Left renal pelvis (tissue), 4 donors: ENCODE results near the gene ECSCR. TPM values are rescaled to one million over a fixed set of nuclear protein-coding genes. Genes with fewer than 3 reads are reported as not detected.

Experiments
- DNase-seq, 4 donors: peaks; one replicate each; pipeline ENCODE4 v3.0.0-alpha.2; 2013; ENCODE audit warnings: low read depth in 4 of 4, low spot score in 3 of 4
- polyA plus RNA-seq, 4 donors: library from polyadenylated mRNA; unstranded; fragments of 120-200 nt; gene quantifications; one replicate each; pipeline ENCODE4 v1.2.1, GENCODE V29; 2013; ENCODE audit not compliant: insufficient read length in 4 of 4

Gene ECSCR
- polyA plus RNA-seq, 4 donors, result 21.5 to 26.3 (median 23.4) TPM

DNA sequence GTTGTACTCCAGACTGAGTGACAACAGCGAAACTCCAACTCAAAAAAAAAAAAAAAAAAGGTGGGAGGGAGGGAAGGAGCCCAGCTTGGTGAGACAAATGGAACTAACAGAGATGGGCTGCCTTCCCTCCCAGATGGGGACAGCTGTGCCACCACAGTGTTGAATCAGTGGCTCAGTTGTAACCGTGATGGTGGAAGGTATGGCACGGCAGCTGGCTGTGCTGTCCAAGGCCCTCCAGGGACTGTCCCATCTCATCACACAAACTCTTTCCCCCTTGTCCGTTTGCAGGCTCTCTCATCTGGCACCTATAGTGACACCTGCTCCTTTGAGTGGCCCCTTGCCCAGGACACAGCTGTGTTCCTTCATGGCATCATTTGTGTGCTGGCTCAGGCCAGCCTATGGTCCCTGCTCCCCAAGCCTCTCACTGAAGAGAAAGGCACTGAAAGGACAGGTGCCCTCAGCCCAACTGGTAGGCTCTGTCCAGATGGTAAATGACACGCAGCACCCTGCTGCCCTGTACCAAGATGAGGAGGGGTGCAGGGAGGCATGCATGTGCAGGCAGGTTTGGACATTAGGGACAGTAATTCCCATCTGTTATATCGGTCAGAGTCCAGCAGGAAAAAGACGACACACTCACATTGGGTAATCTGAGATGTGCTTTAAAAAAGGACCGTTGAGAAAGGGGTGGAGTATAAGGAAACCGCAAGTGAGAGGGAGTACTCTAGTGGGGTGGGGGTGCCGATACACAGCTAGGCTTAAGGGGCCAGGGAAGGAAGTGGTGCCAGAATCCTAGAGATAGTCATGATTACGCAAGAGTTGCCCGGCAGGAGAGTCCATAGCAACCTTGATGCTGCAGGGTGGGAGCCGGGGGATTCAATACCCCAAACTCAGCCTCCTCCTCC, 12.6 kb upstream of the ECSCR start:
- no peak for DNase-seq

DNA sequence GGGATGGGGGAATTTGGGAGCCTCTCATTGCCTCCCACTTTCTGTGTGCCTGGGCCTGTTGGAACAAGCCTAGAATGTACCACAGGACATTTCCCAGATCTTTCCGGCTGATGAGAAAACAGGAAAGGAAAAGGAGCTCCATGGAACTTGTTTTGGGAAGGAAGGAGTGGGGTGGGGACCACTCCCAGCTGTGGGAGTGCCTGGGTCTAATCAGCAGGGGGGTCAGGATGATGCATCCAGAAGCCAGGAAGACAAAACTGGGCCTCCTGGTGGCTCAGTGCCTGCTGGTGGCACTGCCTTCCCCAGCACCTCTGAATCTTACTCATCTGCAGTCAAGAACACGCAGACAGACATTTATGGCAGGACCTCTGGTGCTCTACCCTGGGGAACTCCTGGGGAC, 11.0 kb upstream of the ECSCR start:
- DNase-seq, result no peak

- no peak for DNase-seq
Measured at GRCh38 chr5:139473105-139473504, 10.6 kb upstream of the ECSCR start.

DNA sequence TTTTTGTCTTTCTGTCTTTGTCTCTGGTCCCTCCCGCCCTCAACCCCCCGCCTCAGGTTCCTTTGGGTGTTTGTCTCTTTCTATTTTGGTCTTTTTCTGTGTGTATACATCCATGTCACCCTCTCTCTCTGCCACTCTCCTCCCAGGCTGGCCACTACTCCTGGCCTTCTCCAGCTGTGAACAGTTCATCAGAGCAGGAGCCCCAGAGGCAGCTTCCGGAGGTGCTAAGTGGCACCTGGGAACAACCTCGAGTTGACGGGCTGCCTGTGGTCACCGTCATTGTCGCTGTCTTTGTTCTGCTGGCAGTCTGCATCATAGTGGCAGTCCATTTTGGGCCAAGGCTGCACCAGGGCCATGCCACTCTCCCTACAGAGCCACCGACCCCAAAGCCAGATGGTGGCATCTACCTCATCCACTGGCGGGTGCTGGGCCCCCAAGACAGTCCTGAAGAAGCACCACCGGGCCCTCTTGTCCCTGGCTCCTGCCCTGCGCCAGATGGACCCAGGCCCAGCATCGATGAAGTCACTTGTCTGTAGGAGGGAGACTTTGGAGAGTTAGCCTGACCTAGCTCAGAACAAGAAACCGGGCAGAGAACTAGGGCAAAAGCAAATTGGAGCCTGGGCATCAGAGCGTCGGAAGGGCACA, 10.0 kb upstream of the ECSCR start:
- DNase-seq, result no peak

DNA sequence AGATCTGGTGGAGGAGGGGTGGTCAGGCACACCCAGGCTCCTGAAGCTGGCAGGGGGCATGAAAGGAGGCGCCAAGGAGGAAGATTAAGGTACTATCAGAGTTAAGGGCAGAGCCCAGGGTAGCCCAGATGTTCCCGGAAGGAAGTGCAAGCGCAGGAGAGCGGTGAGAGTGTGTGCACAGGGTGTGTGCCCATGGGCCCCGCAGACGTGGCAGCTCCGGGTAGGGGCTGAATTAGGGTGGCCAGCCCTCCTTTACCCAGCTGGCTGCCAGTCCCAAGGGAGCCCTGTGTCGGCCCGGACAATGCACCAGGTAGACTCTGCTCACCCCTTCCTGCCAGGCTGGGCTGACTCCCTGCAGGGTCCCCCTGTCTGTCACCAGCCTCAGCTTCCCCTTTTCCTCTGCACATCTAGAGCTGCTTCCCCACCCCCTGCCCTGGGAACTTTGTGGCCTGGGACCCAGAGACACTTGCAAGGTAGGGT, 8.3 kb upstream of the ECSCR start, which contains the start of gene SMIM33:
Gene SMIM33 (plus strand): TSS at position 184 of the 480 bp plus-strand sequence. CDS start 118 bp downstream, at position 302.
- DNase-seq, result no peak

DNA sequence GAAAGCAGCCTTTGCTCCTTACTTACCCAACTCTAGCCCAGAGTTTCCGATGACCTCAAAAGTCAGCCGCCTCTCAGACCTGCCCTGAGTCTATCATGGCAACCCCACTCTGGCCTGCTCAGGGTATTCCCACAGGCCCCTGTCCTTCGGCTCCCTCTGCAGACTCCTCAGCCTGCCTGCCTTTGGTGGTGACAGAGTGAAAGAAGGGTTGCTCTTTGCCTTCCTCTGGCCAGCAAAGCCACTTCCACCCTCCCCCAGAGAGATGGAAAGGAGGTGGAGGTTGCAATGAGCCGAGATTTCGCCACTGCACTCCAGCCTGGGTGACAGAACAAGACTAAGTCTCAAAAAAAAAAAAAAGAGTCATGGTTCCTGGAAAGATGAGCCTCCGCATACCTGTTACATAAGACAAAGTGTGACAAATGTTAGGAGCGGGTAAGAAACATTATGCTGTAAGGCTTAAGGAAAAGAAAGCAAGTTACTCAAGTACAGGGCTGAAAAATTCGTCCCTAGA, 5.9 kb upstream of the ECSCR start:
- no peak for DNase-seq

GRCh38 chr5:139461698-139462097, 845 bp downstream of the ECSCR start:
- no peak for DNase-seq

GRCh38 chr5:139461176-139461575, 1.4 kb downstream of the ECSCR start:
- no peak for DNase-seq

- no peak for DNase-seq
Measured at GRCh38 chr5:139460455-139460854, 2.1 kb downstream of the ECSCR start.

GRCh38 chr5:139459451-139459934, 3.0 kb downstream of the ECSCR start:
- no peak for DNase-seq

- DNase-seq, result no peak
Measured at GRCh38 chr5:139458580-139459407, 3.7 kb downstream of the ECSCR start.

DNA sequence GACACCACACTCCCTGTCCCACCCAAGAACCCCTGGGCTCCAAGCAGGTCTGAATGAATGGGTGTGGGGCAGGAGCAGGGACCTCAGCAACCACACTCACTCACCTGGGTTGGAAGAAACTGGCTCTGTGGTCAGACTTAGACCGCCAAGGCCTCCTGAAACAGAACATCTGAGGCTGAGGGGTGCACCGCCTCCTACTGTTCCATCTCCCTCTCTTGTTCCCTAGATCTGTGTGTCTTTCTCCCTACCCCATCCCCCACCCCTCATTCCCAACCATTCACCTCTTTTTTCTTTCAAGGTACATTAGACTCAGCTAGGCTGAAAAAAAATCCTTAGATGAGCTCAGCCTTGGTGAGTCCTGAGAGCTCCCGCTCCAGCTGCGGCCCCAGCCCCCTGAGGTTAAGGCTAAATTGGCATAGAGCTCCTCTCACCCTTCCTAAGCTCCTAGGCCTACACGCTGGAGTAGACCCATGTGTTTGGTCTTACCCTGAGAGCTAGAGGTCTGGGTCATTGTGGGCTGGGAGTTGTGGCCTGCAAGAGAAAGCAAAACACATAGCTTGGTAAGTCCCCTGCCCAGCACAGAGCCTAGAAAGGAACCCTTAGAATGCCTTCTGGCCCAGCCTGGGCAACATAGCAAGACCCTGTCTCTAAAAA, 4.8 kb downstream of the ECSCR start:
- no peak for DNase-seq

DNA sequence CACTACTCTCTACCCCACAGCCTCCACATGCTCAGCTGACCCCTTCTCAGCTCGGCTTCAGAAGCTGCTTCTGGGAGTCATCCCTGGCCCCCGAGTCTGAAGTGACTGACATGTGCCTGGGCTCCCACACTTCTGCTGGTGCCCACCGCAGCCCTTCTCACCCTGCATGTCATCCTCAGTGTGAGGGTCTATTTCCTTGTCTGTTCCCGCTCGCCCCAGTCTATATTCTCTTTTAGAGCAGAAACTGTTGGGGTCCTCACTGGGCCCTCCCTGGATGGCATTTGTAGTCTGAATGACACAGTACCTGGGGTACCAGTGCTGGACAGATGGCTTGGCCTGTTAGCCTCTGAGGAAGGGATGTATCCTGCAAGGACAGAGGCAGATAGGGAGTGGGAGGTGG, 5.3 kb downstream of the ECSCR start:
- DNase-seq, result no peak

GRCh38 chr5:139456776-139457175, 5.8 kb downstream of the ECSCR start:
- no peak for DNase-seq

- DNase-seq, result no peak
Measured at GRCh38 chr5:139454568-139455290, 7.8 kb downstream of the ECSCR start.

DNA sequence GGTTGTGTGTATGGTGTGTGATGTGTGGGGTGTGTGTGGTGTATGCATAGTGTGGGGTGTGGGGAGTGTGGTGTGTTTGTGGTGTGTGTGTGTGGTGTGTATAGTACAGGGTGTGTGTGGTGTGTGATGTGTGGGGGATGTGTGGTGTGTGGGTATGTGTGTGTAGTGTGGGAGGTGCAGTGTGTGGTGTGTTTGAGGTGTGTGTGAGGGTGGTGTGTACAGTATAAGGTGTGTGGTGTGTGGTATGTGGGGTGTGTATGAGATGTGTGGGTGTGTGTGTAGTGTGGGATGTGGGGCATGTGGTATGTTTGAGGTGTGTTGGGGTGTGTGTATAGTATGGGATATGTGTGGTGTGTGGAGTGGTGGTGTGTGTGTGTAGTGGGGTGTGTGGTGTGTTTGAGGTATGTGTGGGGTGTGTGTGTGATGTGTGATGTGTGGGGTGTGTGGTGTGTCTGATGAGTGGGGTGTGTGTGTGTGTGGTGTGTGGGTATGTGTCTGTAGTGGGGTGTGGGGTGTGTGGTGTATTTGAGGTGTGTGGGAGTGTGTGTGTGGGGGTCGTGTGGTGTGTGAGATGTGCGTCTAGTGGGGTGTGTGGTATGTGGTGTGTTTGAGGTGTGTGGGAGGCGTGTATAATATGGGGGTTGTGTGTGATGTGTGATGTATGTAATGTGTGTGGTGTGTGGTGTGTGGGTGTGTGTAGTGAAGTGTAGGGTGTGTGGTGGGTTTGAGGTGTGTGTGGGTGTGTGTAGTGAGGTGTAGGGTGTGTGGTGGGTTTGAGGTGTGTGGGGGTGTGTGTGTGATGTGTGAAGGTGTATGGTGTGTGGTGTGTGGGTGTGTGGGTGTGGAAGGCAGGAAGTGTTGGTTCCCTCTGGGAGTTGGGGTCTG, 8.6 kb downstream of the ECSCR start:
- no peak for DNase-seq

DNA sequence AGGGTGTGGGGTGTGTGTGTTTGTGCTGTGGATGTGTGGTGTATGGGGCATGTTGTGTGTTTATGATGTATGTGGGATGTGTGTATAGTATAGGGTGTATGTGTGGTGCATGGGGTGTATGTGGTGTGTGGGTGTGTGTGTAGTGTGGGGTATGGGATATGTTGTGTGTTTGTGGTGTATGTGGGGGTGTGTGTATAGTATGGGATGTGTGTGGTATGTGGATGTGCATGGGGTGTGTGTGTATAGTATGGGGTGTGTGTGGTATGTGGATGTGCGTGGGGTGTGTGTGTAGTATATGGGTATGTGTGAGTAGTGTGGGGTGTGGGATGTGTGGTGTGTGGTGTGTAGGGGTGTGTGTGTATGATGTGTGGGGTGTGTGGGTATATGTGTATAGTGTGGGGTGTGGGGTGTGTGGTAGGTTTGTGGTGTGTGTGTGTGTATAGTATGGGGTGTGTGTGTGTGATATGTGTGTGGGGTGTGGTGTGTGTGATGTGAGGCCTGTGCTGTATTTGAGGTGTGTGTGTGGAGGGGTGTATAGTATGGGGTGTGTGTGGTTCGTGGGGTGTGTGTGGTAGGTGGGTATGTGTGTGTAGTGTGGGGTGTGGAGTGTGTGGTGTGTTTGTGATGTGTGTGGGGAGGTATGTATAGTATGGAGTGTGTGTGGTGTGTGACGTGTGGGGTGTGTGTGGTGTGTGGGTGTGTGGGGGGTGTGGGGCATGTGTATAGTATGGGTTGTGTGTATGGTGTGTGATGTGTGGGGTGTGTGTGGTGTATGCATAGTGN, 10.5 kb downstream of the ECSCR start:
- DNase-seq, result no peak

GRCh38 chr5:139451176-139451575, 11.4 kb downstream of the ECSCR start:
- DNase-seq, result no peak
